Transverse colon (tissue), 4 donors: ENCODE data around the gene CAMTA1. TPM values are rescaled to one million over a fixed set of nuclear protein-coding genes. Genes with fewer than 3 reads are reported as not detected.

Experiments used
- DNase-seq: peaks from one replicate; pipeline ENCODE4 v3.0.0-alpha.2; 2019
- H3K27ac ChIP-seq, 4 donors: fragments of 200-600 bp; sonication (generic); 2 replicates each; pipeline ENCODE4 v1.5.1; 2016 to 2018; ENCODE audit warnings: inconsistent platforms in 4 of 4
- H3K27me3 ChIP-seq: fragments of 200-600 bp; sonication (generic); 2 replicates; pipeline ENCODE4 v1.5.1; 2017; ENCODE audit warnings: inconsistent platforms
- H3K36me3 ChIP-seq, 4 donors: fragments of 200-600 bp; sonication (generic); 2 replicates each; pipeline ENCODE4 v1.5.1; 2017 to 2019; ENCODE audit warnings: inconsistent platforms in 4 of 4
- H3K4me1 ChIP-seq, 4 donors: fragments of 200-600 bp; sonication (generic); 2 replicates each; pipeline ENCODE4 v1.5.1; 2017 to 2020; ENCODE audit warnings: inconsistent platforms in 4 of 4
- H3K4me3 ChIP-seq, 4 donors: fragments of 200-600 bp; sonication (generic); 1 replicate in 1 of 4; 2 replicates in 3 of 4; pipeline versions ENCODE4 v1.5.1 to v1.6.1; 2017 to 2019; ENCODE audit warnings: inconsistent platforms in 4 of 4
- H3K9me3 ChIP-seq, 2 donors: fragments of 200-600 bp; sonication (generic); 2 replicates each; pipeline ENCODE4 v1.5.1; 2017 to 2019; ENCODE audit warnings: inconsistent platforms in 2 of 2
- EP300 ChIP-seq: sonication (generic); formaldehyde crosslinking; IDR thresholded peaks from one replicate; pipeline ENCODE4 v1.6.1; 2017; ENCODE audit warnings: antibody characterized with exemption, low read depth
- POLR2A ChIP-seq: fragments of 450-650 bp; IDR thresholded peaks from one replicate; pipeline ENCODE4 v1.6.1; 2016; ENCODE audit warnings: antibody characterized with exemption, mild to moderate bottlenecking, moderate library complexity
- POLR2AphosphoS5 ChIP-seq, 3 donors: sonication (generic); formaldehyde crosslinking; IDR thresholded peaks; one replicate each; pipeline ENCODE4 v1.6.1; 2016; ENCODE audit warnings: antibody characterized with exemption in 3 of 3
- WGBS, 2 donors: methylation state at CpG; one replicate each; pipeline ENCODE4 v1.1.5; 2018; ENCODE audit warnings: low coverage in 1 of 2; 5-methylcytosine and 5-hydroxymethylcytosine counted together
- in situ Hi-C, 4 donors: fragments of 200-750 bp; cut with MboI; loops; one replicate each; pipeline versions ENCODE4 v1.15.0 to v1.15.1; 2017; ENCODE audit warnings: low sequenced_read_pairs in 3 of 4, low pct_ligation_motif_present in 1 of 4, low pct_unique_long_range_greater_than_20kb in 1 of 4
- intact Hi-C: fragments of 100-400 bp; cut with DNase I; formaldehyde crosslinking; loops from one replicate; pipeline ENCODE4 v1.15.1; 2023; ENCODE audit warnings: low total_unique reads
- total RNA-seq, 4 donors: library from RNA; depleted of rRNA; stranded (reverse); fragments of >200 nt; gene quantifications; one replicate each; pipeline ENCODE4 v1.1.0, GENCODE V29; 2016
- TF ChIP-seq, protein P1 (sequence below), 5 experiments: fragments of 200-600 bp in 3 of 5; fragments of 450-650 bp in 2 of 5; sonication (generic) in 3 of 5; IDR thresholded peaks; 1 replicate in 2 of 5; 2 replicates in 3 of 5; pipeline ENCODE4 v1.5.1; 2016 to 2017; ENCODE audit warnings: antibody characterized with exemption in 5 of 5, inconsistent platforms in 3 of 5, mild to moderate bottlenecking in 2 of 5, moderate library complexity in 1 of 5

CAMTA1 gene
- total RNA-seq, 4 donors from 2014 or later: 93.8 to 268 (median 130) TPM

DNA sequence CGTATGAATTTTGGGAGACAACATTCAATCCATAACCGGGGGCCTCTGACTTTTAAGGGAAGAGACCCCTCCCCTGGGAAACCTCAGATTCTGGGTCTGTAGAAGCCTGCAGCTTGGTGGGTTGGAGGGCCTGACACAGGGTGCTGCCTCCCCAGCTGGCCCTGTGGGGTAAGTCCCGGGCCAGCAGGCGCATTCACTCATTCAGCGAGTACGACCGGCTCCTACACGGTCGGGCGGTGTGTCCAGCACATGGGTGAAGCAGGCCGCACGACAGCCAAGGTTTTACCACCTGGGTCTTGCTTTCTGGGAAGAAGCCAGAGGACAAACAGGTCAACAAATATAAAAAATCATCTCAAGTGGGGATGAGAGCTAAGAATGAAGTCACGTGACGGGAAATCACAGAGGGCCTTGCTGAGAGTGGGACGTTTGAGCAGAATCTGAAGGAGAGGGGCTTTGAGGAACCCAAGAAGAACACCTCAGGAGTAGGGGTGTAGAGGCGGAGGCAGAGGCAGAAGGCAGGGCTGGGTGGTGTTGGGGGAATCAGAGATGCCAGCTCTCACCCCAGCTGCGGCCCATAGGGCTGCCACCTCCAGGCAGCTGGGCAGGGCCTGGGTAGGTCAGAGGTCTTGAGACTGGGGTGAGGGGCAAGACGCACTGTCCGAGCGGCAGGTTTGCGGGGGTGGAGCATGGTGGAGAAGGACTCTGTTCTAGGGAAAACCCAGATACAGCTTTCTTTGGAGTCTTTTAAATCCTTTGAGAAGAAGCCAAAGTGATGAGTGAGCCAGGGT lies 652.5 kb downstream of the CAMTA1 start:
- 92 to 97% methylated on average over 5 to 21 of the region's 21 CpGs for WGBS, 2 donors
- in situ Hi-C loops: no loop called here
- no peak for DNase-seq
- H3K9me3 ChIP-seq: no peaks in the 10 kb centered on the region
- H3K4me3 ChIP-seq: no peak overlapping the region
- no peaks in the 10 kb centered on the region for H3K4me1 ChIP-seq
- TF ChIP-seq EP300: no peak
- H3K36me3 ChIP-seq: no peaks in the 10 kb centered on the region
- H3K27ac ChIP-seq: no peak overlapping the region
- intact Hi-C loops: no loop called here
- no peaks in the 10 kb centered on the region for H3K27me3 ChIP-seq

DNA sequence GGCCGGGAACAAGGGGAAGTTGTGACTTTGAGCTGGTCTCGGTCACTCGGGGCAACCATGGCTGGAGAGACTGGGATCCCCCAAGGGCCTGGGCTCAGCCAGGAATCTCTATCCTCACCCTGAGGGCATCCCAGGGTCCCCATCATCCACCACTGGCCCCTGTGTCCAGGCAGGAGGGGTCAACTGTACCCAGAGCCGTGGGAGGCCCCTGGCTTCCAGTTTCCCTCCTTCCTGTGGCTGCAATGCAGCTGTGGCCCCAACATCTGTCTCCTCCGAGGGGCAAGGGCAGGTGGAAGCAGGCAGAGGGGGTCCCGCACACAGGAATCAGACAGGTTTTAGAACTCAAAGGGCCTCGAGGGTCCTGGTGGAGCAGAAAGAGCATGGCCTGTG lies 653.1 kb downstream of the CAMTA1 start:
- 74% methylated on average over 7 of the region's 7 CpGs; no CpG with 5 or more reads in 1 of the 2 donors for WGBS, 2 donors
- Histone ChIP-seq H3K36me3 (no peaks in the 10 kb centered on the region), H3K4me1 (no peaks in the 10 kb centered on the region), H3K27ac (no peak overlapping the region), H3K4me3 (no peak overlapping the region), H3K9me3 (no peaks in the 10 kb centered on the region), H3K27me3 (no peaks in the 10 kb centered on the region)
- in situ Hi-C loops: no loop called here
- intact Hi-C loops: no loop called here
- DNase-seq: no peak
- TF ChIP-seq POLR2A (no peak), EP300 (no peak), POLR2AphosphoS5 (IDR thresholded peaks at IDR 0.05) (no peak)

DNA sequence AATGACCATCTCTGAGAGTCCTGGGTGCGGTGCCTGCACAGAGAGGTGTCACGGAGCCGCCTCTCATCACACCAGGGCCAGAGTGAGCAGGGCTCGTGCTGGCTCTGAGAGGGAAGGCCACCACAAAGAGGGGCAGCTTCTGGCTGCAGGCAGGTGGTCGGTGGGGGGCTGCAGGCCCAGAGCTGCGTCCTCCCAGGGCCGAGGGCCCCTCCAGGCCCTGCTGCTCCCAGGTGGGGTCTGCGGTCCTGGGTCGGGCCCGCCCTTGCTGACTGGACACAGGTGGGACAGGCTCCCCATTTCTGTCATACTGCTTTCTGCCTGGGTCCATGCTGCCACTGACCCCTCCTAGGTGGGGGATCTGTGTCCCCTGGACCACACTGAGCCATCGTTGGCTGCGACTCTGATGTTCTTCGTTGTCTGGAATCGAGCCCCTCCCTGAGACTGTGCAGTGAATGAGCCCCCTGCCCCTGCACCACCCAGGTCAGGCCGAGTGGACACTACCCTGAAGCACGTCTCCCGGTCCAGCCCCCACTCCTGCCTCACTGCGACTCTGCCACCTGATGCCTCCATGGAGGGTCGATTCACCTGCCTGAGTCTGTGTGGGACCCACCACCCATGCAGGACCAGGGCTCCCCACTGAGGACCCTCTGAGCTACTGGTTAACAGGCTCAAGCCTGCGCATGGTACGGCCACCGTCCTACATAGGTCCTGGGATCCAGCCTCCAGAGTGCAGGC lies 653.8 kb downstream of the CAMTA1 start:
- no peak overlapping the region for H3K27ac ChIP-seq
- H3K27me3 ChIP-seq: no peaks in the 10 kb centered on the region
- no peaks in the 10 kb centered on the region for H3K4me1 ChIP-seq
- H3K36me3 ChIP-seq: no peaks in the 10 kb centered on the region
- no peak overlapping the region for H3K4me3 ChIP-seq
- no peak for TF ChIP-seq POLR2A
- TF ChIP-seq, protein P1, sequence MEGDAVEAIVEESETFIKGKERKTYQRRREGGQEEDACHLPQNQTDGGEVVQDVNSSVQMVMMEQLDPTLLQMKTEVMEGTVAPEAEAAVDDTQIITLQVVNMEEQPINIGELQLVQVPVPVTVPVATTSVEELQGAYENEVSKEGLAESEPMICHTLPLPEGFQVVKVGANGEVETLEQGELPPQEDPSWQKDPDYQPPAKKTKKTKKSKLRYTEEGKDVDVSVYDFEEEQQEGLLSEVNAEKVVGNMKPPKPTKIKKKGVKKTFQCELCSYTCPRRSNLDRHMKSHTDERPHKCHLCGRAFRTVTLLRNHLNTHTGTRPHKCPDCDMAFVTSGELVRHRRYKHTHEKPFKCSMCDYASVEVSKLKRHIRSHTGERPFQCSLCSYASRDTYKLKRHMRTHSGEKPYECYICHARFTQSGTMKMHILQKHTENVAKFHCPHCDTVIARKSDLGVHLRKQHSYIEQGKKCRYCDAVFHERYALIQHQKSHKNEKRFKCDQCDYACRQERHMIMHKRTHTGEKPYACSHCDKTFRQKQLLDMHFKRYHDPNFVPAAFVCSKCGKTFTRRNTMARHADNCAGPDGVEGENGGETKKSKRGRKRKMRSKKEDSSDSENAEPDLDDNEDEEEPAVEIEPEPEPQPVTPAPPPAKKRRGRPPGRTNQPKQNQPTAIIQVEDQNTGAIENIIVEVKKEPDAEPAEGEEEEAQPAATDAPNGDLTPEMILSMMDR (IDR thresholded peaks at IDR 0.05): no peak
- no peak for TF ChIP-seq POLR2AphosphoS5 (IDR thresholded peaks at IDR 0.05)
- no peak for TF ChIP-seq EP300
- intact Hi-C loops: no loop called here
- no peak for DNase-seq
- in situ Hi-C loops: no loop called here
- H3K9me3 ChIP-seq: no peaks in the 10 kb centered on the region
- WGBS, 2 donors: 90% methylated on average over 16 of the region's 22 CpGs; no CpG with 5 or more reads in 1 of the 2 donors

DNA sequence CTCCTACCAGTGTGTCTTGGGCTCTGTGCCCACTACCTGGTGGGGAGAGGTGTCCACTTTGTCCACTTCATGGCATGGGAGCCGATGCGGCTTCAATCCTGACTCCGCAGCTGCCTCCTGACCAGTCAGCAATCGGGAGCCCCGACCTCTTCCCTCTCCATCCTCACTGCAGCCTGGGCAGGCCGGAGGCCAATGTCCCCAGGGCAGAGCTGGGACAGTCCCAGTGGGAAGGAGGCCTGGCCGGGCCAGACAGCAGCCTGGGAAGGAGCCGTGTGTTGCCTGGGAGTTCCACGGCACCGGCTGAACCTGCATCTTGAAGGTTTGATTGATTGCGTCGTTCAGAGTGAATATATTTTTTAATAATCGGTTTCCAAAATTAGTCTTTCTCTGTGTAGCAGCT lies 654.9 kb downstream of the CAMTA1 start:
- H3K9me3 ChIP-seq: no peaks in the 10 kb centered on the region
- no peaks in the 10 kb centered on the region for H3K36me3 ChIP-seq
- H3K4me3 ChIP-seq: no peak overlapping the region
- H3K4me1 ChIP-seq: no peaks in the 10 kb centered on the region
- in situ Hi-C loops (no loop called here), intact Hi-C loops (no loop called here)
- TF ChIP-seq EP300 (no peak), POLR2A (no peak)
- 85 to 100% methylated on average over 1 to 11 of the region's 13 CpGs for WGBS, 2 donors
- no peak for DNase-seq
- H3K27me3 ChIP-seq: no peaks in the 10 kb centered on the region
- no peak overlapping the region for H3K27ac ChIP-seq

DNA sequence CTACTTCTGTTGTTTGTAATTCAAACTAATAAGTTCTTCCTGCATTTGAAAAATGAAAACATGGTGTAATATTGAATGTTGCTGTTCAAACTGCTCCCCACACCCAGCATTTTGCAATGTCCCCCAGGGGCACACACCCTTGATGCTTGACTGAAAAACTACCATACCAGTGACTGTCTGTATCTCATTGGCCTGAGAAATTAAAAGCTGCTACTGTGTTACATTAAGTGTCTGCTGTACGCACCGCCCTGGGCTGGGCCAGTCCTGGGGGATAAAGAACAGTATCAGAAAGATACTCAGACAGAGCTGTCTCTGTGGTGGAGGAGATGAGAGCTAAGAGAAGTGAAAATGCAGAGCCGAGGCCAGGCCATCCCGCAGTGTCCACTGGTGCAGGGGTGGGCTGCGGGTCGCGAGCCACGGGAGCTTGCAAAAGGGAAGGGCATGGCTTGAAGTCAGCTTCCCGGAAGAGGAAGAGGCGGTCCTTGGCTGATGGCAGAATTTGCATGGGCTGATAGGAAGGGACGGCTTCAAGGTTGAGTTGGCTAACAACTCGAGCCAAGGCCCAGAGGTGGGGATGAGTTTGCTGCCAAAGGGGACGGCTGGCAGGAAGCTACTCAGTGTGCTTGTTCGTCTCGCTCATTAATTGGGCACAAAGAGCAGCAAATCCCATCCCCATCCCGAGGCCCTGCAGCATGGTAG lies 656.0 kb downstream of the CAMTA1 start:
- in situ Hi-C loops (no loop called here), intact Hi-C loops (no loop called here)
- Histone ChIP-seq H3K27me3 (no peaks in the 10 kb centered on the region), H3K27ac (no peak overlapping the region), H3K9me3 (no peaks in the 10 kb centered on the region), H3K4me3 (no peak overlapping the region), H3K4me1 (no peaks in the 10 kb centered on the region), H3K36me3 (no peaks in the 10 kb centered on the region)
- no peak for TF ChIP-seq POLR2AphosphoS5 (IDR thresholded peaks at IDR 0.05)
- TF ChIP-seq, protein P1 (IDR thresholded peaks at IDR 0.05): no peak
- TF ChIP-seq EP300: no peak
- TF ChIP-seq POLR2A: no peak
- no peak for DNase-seq
- WGBS, 2 donors: 87 to 92% methylated on average over 5 to 16 of the region's 16 CpGs
